Choroid plexus epithelial cell (primary cell): Measurements from ENCODE around the gene PTPRT.
"Not testable (repeated sequence)": the region's sequence is repeated elsewhere in the genome, so short reads cannot be mapped to it uniquely, and the experiment has no call there.

Experiments
- DNase-seq: peaks from one replicate; pipeline ENCODE4 v3.0.0-alpha.2; 2010; ENCODE audit warnings: low read depth
- H3K4me3 ChIP-seq: 2 replicates; pipeline ENCODE4 v1.5.1; 2011; ENCODE audit warnings: low read depth, mild to moderate bottlenecking, control low read depth, low read length, moderate library complexity
- CTCF ChIP-seq: conservative IDR thresholded peaks from 2 replicates; pipeline ENCODE4 v1.5.1; 2011; ENCODE audit warnings: low read depth, mild to moderate bottlenecking, control low read depth, inconsistent platforms, low read length, moderate library complexity

Gene PTPRT

GRCh38 chr20:42906120-42906519 is 283.6 kb downstream of the PTPRT start:
- DNase-seq: no peak
- TF ChIP-seq CTCF: no peak

GRCh38 chr20:42902509-42902908 is 287.2 kb downstream of the PTPRT start:
- no peak for TF ChIP-seq CTCF
- DNase-seq: no peak
- no peak overlapping the region for H3K4me3 ChIP-seq

More at GRCh38 chr20:42906120-42906519, 283.6 kb downstream of the PTPRT start:
- H3K4me3 ChIP-seq: no peak overlapping the region

GRCh38 chr20:42901689-42902440 is 287.8 kb downstream of the PTPRT start:
- no peak for DNase-seq
- H3K4me3 ChIP-seq: no peak overlapping the region
- TF ChIP-seq CTCF: no peak

GRCh38 chr20:42900764-42901163 is 288.9 kb downstream of the PTPRT start:
- not testable (repeated sequence) for H3K4me3 ChIP-seq, DNase-seq

GRCh38 chr20:42895020-42895419 is 294.7 kb downstream of the PTPRT start:
- TF ChIP-seq CTCF: no peak
- DNase-seq: no peak
- no peak overlapping the region for H3K4me3 ChIP-seq

- no peak for DNase-seq
- H3K4me3 ChIP-seq: no peak overlapping the region
- TF ChIP-seq CTCF: no peak
Observed at GRCh38 chr20:42894483-42894882, 295.2 kb downstream of the PTPRT start.

GRCh38 chr20:42889517-42889916 is 300.2 kb downstream of the PTPRT start:
- DNase-seq: no peak
- no peak for TF ChIP-seq CTCF
- H3K4me3 ChIP-seq: no peak overlapping the region
